Thoracic aorta (tissue), 2 donors: Measurements from ENCODE around the gene CNPY1. TPM values are rescaled to one million over a fixed set of nuclear protein-coding genes. Genes with fewer than 3 reads are reported as not detected.

Source experiments
- ATAC-seq: fragments of 150-250 bp; one replicate; pipeline ENCODE4 v1.8.0; 2017; ENCODE audit warnings: low read depth; ENCODE audit not compliant: insufficient number of reproducible peaks, low FRiP score
- DNase-seq: peaks from one replicate; pipeline ENCODE4 v3.0.0-alpha.2; 2020; ENCODE audit warnings: low spot score
- H3K27ac ChIP-seq, 2 donors: fragments of 200-600 bp; sonication (generic); 1 replicate in 1 of 2; 2 replicates in 1 of 2; pipeline ENCODE4 v1.5.1; 2016; ENCODE audit warnings: mild to moderate bottlenecking in 2 of 2, moderate library complexity in 2 of 2
- H3K27me3 ChIP-seq: fragments of 200-600 bp; sonication (generic); replicated peaks from 2 replicates; pipeline ENCODE4 v1.6.0; 2016; ENCODE audit warnings: mild to moderate bottlenecking; ENCODE audit not compliant: insufficient read depth
- H3K36me3 ChIP-seq: fragments of 200-600 bp; sonication (generic); one replicate; pipeline ENCODE4 v1.5.1; 2016
- H3K4me1 ChIP-seq, 2 donors: fragments of 200-600 bp; sonication (generic); 1 replicate in 1 of 2; 2 replicates in 1 of 2; pipeline versions ENCODE4 v1.5.1 to v1.6.0; 2016; ENCODE audit warnings: low read depth in 2 of 2, mild to moderate bottlenecking in 1 of 2; ENCODE audit not compliant: control insufficient read depth in 1 of 2
- H3K4me3 ChIP-seq: fragments of 200-600 bp; sonication (generic); 2 replicates; pipeline ENCODE4 v1.5.1; 2016; ENCODE audit warnings: mild to moderate bottlenecking
- H3K9me3 ChIP-seq: fragments of 200-600 bp; sonication (generic); 2 replicates; pipeline ENCODE4 v1.5.1; 2016
- CTCF ChIP-seq: fragments of 200-600 bp; sonication (generic); IDR thresholded peaks from one replicate; pipeline ENCODE4 v1.5.1; 2019; ENCODE audit warnings: antibody characterized with exemption
- total RNA-seq, 2 donors: library from RNA; depleted of rRNA; stranded (reverse); fragments of >200 nt; gene quantifications; one replicate each; pipeline versions ENCODE4 v1.1.0 to v1.2.3, GENCODE V29; 2016

CNPY1 gene
- total RNA-seq, 2 donors from 2014 or later, result not detected

- Histone ChIP-seq H3K9me3 (no peaks in the 10 kb centered on the region), H3K36me3 (no peaks in the 10 kb centered on the region), H3K27ac (no peak overlapping the region), H3K27me3 (no peaks in the 10 kb centered on the region), H3K4me1 (no peaks in the 10 kb centered on the region), H3K4me3 (no peak overlapping the region)
- TF ChIP-seq CTCF, result no peak
- no peak for DNase-seq
- ATAC-seq, result no peak
These were observed 5.6 kb upstream of the CNPY1 start for GRCh38 chr7:155551785-155552611.

- H3K27me3 ChIP-seq, result no peaks in the 10 kb centered on the region
- no peak overlapping the region for H3K4me3 ChIP-seq
- DNase-seq (no peak), ATAC-seq (no peak)
- no peak overlapping the region for H3K27ac ChIP-seq
- H3K9me3 ChIP-seq, result no peaks in the 10 kb centered on the region
- H3K4me1 ChIP-seq, result no peaks in the 10 kb centered on the region
- no peaks in the 10 kb centered on the region for H3K36me3 ChIP-seq
- no peak for TF ChIP-seq CTCF
These were observed 4.6 kb upstream of the CNPY1 start for GRCh38 chr7:155550916-155551315.

- no peaks in the 10 kb centered on the region for H3K9me3 ChIP-seq
- TF ChIP-seq CTCF, result no peak
- H3K4me3 ChIP-seq, result no peak overlapping the region
- H3K4me1 ChIP-seq, result no peaks in the 10 kb centered on the region
- no peaks in the 10 kb centered on the region for H3K27me3 ChIP-seq
- no peaks in the 10 kb centered on the region for H3K36me3 ChIP-seq
- DNase-seq (no peak), ATAC-seq (no peak)
- no peak overlapping the region for H3K27ac ChIP-seq
These were observed 2.9 kb upstream of the CNPY1 start for GRCh38 chr7:155549226-155549625.

GRCh38 chr7:155547161-155547791 is 917 bp upstream of the CNPY1 start:
- DNase-seq (no peak), ATAC-seq (no peak)
- Histone ChIP-seq H3K27ac (no peak overlapping the region), H3K36me3 (no peaks in the 10 kb centered on the region), H3K9me3 (no peaks in the 10 kb centered on the region), H3K4me3 (no peak overlapping the region), H3K4me1 (no peaks in the 10 kb centered on the region), H3K27me3 (no peaks in the 10 kb centered on the region)
- no peak for TF ChIP-seq CTCF

- TF ChIP-seq CTCF, result no peak
- Histone ChIP-seq H3K4me3 (no peak overlapping the region), H3K27me3 (no peaks in the 10 kb centered on the region), H3K9me3 (no peaks in the 10 kb centered on the region), H3K4me1 (no peaks in the 10 kb centered on the region), H3K36me3 (no peaks in the 10 kb centered on the region), H3K27ac (no peak overlapping the region)
- ATAC-seq (no peak), DNase-seq (no peak)
These were observed 1.0 kb downstream of the CNPY1 start for GRCh38 chr7:155545348-155545747.
